Measurements from ENCODE around the gene RAB9B.

RAB9B gene

GRCh38 chrX:103806862-103807474 is 25.1 kb downstream of the RAB9B start:
- no peak for DNase-seq

- no peak for DNase-seq
Measured at GRCh38 chrX:103805860-103806259, 26.2 kb downstream of the RAB9B start.

- DNase-seq: no peak
Measured at GRCh38 chrX:103800318-103800717, 31.7 kb downstream of the RAB9B start.

- no peak for DNase-seq
Measured at GRCh38 chrX:103797691-103798090, 34.4 kb downstream of the RAB9B start.

GRCh38 chrX:103794119-103794518 is 37.9 kb downstream of the RAB9B start:
- no peak for DNase-seq

GRCh38 chrX:103793545-103793940 is 38.5 kb downstream of the RAB9B start:
- no peak for DNase-seq

- no peak for DNase-seq
Measured at GRCh38 chrX:103792916-103793544, 39.0 kb downstream of the RAB9B start.

GRCh38 chrX:103791826-103792485 is 40.1 kb downstream of the RAB9B start:
- DNase-seq: no peak

- no peak for DNase-seq
Measured at GRCh38 chrX:103791228-103791627, 40.8 kb downstream of the RAB9B start.

- no peak for DNase-seq
Measured at GRCh38 chrX:103789004-103789403, 43.1 kb downstream of the RAB9B start.

GRCh38 chrX:103783971-103784370 is 48.1 kb downstream of the RAB9B start:
- DNase-seq: peak; percentile 62

GRCh38 chrX:103783196-103783595 is 48.9 kb downstream of the RAB9B start:
- no peak for DNase-seq

- no peak for DNase-seq
Measured at GRCh38 chrX:103782640-103783039, 49.4 kb downstream of the RAB9B start.

- DNase-seq: no peak
Measured at GRCh38 chrX:103781706-103782105, 50.4 kb downstream of the RAB9B start.

- DNase-seq: no peak
Measured at GRCh38 chrX:103781062-103781402, 51.0 kb downstream of the RAB9B start.

- no peak for DNase-seq
Measured at GRCh38 chrX:103780336-103781061, 51.6 kb downstream of the RAB9B start.

GRCh38 chrX:103779141-103779789 is 52.8 kb downstream of the RAB9B start:
- DNase-seq: peak; percentile 47

GRCh38 chrX:103776546-103776945 is 55.5 kb downstream of the RAB9B start, which contains the start of gene PLP1:
PLP1 (plus strand) TSS chrX:103776840; CDS start chrX:103776996, 156 bp downstream.
- peak; percentile 53 for DNase-seq

- no peak for DNase-seq
Measured at GRCh38 chrX:103774070-103774642, 57.9 kb downstream of the RAB9B start.

GRCh38 chrX:103773445-103773844 is 58.6 kb downstream of the RAB9B start:
- no peak for DNase-seq
